Measurements from ENCODE around the gene NTM. TPM values are rescaled to one million over a fixed set of nuclear protein-coding genes. Genes with fewer than 3 reads are reported as not detected.

Gene NTM
- total and polyA plus RNA-seq, 2 of the 8 experiments (the other 6 are each of a cell fraction or from before 2014, with no cell fraction given), result 13.4 to 20.0 TPM

- TF ChIP-seq PHF8 (conservative IDR thresholded peaks at IDR 0.05; ENCODE audit: low read depth, low read length) (no peak), E2F6 (IDR thresholded peaks at IDR 0.05) (no peak), SRF (IDR thresholded peaks at IDR 0.05; ENCODE audit: low read depth, low read length) (no peak), CEBPB (IDR thresholded peaks at IDR 0.05; ENCODE audit: low read depth, low read length) (no peak), CHD2 (IDR thresholded peaks at IDR 0.05; ENCODE audit: low read length) (no peak), EGR1 (IDR thresholded peaks at IDR 0.05; ENCODE audit: borderline replicate concordance, low read depth, low read length) (no peak), SP4 (IDR thresholded peaks at IDR 0.05; ENCODE audit: low read length) (no peak), JUND (IDR thresholded peaks at IDR 0.05; ENCODE audit: low read length) (no peak), KDM1A (IDR thresholded peaks at IDR 0.05; ENCODE audit: borderline replicate concordance, low read length) (no peak), YY1 (IDR thresholded peaks at IDR 0.05; ENCODE audit: low read depth, low read length) (0 out of 2 replicates have a peak, but pooled peaks have one; percentile 11), SAP30 (IDR thresholded peaks at IDR 0.05; ENCODE audit: insufficient read depth, insufficient replicate concordance, low read length) (no peak), POLR2AphosphoS5 (IDR thresholded peaks at IDR 0.05; ENCODE audit: low read depth, low read length) (no peak), TCF12 (IDR thresholded peaks at IDR 0.05; ENCODE audit: low read depth, low read length) (0 out of 2 replicates have a peak, but pooled peaks have one; percentile 17)
These were observed 474.8 kb downstream of the NTM start (continued) for GRCh38 chr11:131845255-131845654.
